ENCODE measurements around the gene C1orf74.

DNA sequence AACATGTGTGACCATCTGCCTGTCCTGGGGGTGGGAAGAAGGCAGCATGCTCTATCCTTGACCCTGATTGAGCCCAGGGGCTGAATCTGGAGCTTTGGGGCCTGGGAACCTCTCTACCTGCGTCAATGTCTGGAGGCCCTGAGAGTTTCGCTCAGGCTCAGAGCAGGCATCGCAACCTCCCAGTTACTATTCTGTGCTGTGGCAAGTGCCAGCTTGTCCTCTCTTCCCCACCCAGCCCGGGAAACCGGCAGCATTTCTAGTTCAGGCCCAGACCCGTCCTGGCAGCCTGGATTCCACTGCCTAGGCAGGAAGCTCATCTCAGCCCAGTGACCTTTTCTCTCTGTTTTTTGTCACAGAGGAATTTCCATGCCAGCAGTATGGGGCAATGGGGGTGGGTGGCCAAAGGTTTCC, 31.6 kb upstream of the C1orf74 start:
- TF ChIP-seq, protein P1, sequence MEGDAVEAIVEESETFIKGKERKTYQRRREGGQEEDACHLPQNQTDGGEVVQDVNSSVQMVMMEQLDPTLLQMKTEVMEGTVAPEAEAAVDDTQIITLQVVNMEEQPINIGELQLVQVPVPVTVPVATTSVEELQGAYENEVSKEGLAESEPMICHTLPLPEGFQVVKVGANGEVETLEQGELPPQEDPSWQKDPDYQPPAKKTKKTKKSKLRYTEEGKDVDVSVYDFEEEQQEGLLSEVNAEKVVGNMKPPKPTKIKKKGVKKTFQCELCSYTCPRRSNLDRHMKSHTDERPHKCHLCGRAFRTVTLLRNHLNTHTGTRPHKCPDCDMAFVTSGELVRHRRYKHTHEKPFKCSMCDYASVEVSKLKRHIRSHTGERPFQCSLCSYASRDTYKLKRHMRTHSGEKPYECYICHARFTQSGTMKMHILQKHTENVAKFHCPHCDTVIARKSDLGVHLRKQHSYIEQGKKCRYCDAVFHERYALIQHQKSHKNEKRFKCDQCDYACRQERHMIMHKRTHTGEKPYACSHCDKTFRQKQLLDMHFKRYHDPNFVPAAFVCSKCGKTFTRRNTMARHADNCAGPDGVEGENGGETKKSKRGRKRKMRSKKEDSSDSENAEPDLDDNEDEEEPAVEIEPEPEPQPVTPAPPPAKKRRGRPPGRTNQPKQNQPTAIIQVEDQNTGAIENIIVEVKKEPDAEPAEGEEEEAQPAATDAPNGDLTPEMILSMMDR (IDR thresholded peaks at IDR 0.05): no peak
- no peak for TF ChIP-seq FOXP1 (CRISPR knock-in tag; IDR thresholded peaks at IDR 0.05; ENCODE audit: borderline replicate concordance)
- TF ChIP-seq, protein P2, sequence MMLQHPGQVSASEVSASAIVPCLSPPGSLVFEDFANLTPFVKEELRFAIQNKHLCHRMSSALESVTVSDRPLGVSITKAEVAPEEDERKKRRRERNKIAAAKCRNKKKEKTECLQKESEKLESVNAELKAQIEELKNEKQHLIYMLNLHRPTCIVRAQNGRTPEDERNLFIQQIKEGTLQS (CRISPR knock-in tag; conservative IDR thresholded peaks at IDR 0.05): no peak
- TF ChIP-seq, protein P3, sequence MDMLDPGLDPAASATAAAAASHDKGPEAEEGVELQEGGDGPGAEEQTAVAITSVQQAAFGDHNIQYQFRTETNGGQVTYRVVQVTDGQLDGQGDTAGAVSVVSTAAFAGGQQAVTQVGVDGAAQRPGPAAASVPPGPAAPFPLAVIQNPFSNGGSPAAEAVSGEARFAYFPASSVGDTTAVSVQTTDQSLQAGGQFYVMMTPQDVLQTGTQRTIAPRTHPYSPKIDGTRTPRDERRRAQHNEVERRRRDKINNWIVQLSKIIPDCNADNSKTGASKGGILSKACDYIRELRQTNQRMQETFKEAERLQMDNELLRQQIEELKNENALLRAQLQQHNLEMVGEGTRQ (CRISPR knock-in tag; IDR thresholded peaks at IDR 0.05): no peak
- no peak for TF ChIP-seq SP1 (CRISPR knock-in tag; conservative IDR thresholded peaks at IDR 0.05)
- TF ChIP-seq ZNF396 (CRISPR knock-in tag; IDR thresholded peaks at IDR 0.05; ENCODE audit: borderline replicate concordance): no peak

Data from WTC11 (cell line).